ENCODE data around the gene AKNA. TPM values are rescaled to one million over a fixed set of nuclear protein-coding genes. Genes with fewer than 3 reads are reported as not detected.
A peak's percentile ranks its signal among the peaks of the same experiment; 100 is the strongest.

Gene AKNA
- total and polyA plus RNA-seq, 2 of the 8 experiments (the other 6 are each of a cell fraction or from before 2014, with no cell fraction given): 21.0 to 27.4 TPM

- Histone ChIP-seq H2BK5ac (ENCODE audit: low read depth, low read length) (no peak overlapping the region), H3K27me3 (replicated peaks in 1 of 4; ENCODE audit: control insufficient read depth in 3 of 4, extremely low read depth in 1 of 4, insufficient read depth in 3 of 4, low read length in 3 of 4) (no peaks in the 10 kb centered on the region), H3K79me1 (ENCODE audit: low read depth, low read length) (no peaks in the 10 kb centered on the region), H2BK120ac (replicated peaks; ENCODE audit: low read depth, low read length) (no peak overlapping the region), H3K4me1 (replicated peaks in 1 of 4; ENCODE audit: control insufficient read depth in 3 of 4, insufficient read depth in 4 of 4, low read length in 3 of 4) (no peaks in the 10 kb centered on the region; a peak in 1 of 7 replicates), H4K8ac (ENCODE audit: extremely low read depth, insufficient read depth, low read length) (peak overlapping the region; percentile 76; the same call in 1 of the 2 replicates), H3K79me2 (ENCODE audit: control insufficient read depth in 1 of 2, insufficient read depth in 2 of 2, low read length in 2 of 2) (no peaks in the 10 kb centered on the region), H4K20me1 (replicated peaks in 1 of 2; ENCODE audit: control insufficient read depth in 1 of 2, insufficient read depth in 2 of 2, low read length in 2 of 2) (no peaks in the 10 kb centered on the region), H3K56ac (replicated peaks; ENCODE audit: insufficient read length, low read depth, low read length) (no peak overlapping the region), H3K18ac (ENCODE audit: extremely low read depth, low read length) (no peak overlapping the region), H3K4me3 (ENCODE audit: extremely low read depth in 1 of 4, insufficient read depth in 2 of 4, low read depth in 3 of 4, low read length in 4 of 4) (no peak overlapping the region), H2BK15ac (ENCODE audit: low read length) (no peak overlapping the region), H3K23ac (ENCODE audit: insufficient read length) (no peak overlapping the region), H2BK20ac (ENCODE audit: low read length) (no peak overlapping the region), H3K4me2 (ENCODE audit: insufficient read depth in 1 of 2, low read depth in 2 of 2, low read length in 2 of 2) (no peak overlapping the region), H4K91ac (replicated peaks; ENCODE audit: insufficient read length, low read length) (no peak overlapping the region), H4K5ac (ENCODE audit: insufficient read length, low read depth, low read length) (no peak overlapping the region), H2AFZ (ENCODE audit: low read length) (no peak overlapping the region), H2BK12ac (ENCODE audit: low read depth, low read length) (no peak overlapping the region), H3K9me3 (ENCODE audit: insufficient read depth in 2 of 2, low read depth in 1 of 2, low read length in 1 of 2) (no peaks in the 10 kb centered on the region), H3K27ac (ENCODE audit: low read depth, low read length) (no peak overlapping the region), H3K9ac (replicated peaks in 1 of 4; ENCODE audit: extremely low read depth in 1 of 4, low read depth in 3 of 4, low read length in 3 of 4) (no peak overlapping the region), H3K4ac (replicated peaks; ENCODE audit: insufficient read length, low read depth, low read length) (no peak overlapping the region), H3K14ac (ENCODE audit: insufficient read length) (no peak overlapping the region), H3K36me3 (ENCODE audit: control insufficient read depth in 2 of 4, insufficient read depth in 4 of 4, low read length in 3 of 4) (no peaks in the 10 kb centered on the region; a peak in 2 of 8 replicates), H3K23me2 (ENCODE audit: low read depth, low read length) (no peaks in the 10 kb centered on the region), H2AK5ac (ENCODE audit: low read depth, low read length) (no peak overlapping the region)
- no peak for TF ChIP-seq SP2 (IDR thresholded peaks at IDR 0.05; ENCODE audit: low read length)
- no peak for TF ChIP-seq CBX8 (IDR thresholded peaks at IDR 0.05; ENCODE audit: borderline replicate concordance, low read depth, low read length)
- TF ChIP-seq RNF2 (IDR thresholded peaks at IDR 0.05; ENCODE audit: borderline replicate concordance, low read depth, low read length, missing control alignments, poor library complexity, severe bottlenecking): no peak
- no peak for TF ChIP-seq RAD21 (IDR thresholded peaks at IDR 0.05 in 1 of 2, conservative IDR thresholded peaks at IDR 0.05 in 1 of 2; ENCODE audit: low read depth in 2 of 2, low read length in 2 of 2)
- ChIA-PET CTCF (ENCODE audit: partially characterized antibody) (interaction anchor here (0.6 to 0.8 kb wide), 3 partner anchors 46 to 213 kb away, joined by 3 read pairs; no protein-coding TSS in a partner anchor), POLR2A (ENCODE audit: partially characterized antibody) (interaction anchor here (0.8 kb wide), 1 partner anchor 8 kb away, joined by 3 read pairs; no protein-coding TSS in a partner anchor)
- DNase-seq (ENCODE audit: low read depth in 1 of 2, low spot score in 2 of 2) (peak in 1 of 2 experiments; percentile 30), FAIRE-seq (no peak)
- 86% methylated on average over 22 of the region's 22 CpGs; no CpG with 5 or more reads in 1 of the 2 experiments for WGBS, 2 experiments (ENCODE audit: extremely low coverage in 1 of 2, insufficient coverage in 1 of 2, insufficient read length in 1 of 2, insufficient replicate concordance in 2 of 2, low coverage in 1 of 2, low lambda C conversion rate in 2 of 2, missing lambda C conversion rate in 1 of 2)
Measured at GRCh38 chr9:114310471-114311450, 77.0 kb downstream of the AKNA start.
